Amygdala (tissue), 56 donors: ENCODE results near the gene NME9.

Experiments
- DNase-seq, 56 donors: peaks; one replicate each; lab custom pipeline; 2025; lab: John Stamatoyannopoulos, UW

The NME9 gene

GRCh38 chr3:138338244-138338643 lies 8.6 kb upstream of the NME9 start:
- DNase-seq = no peak

- DNase-seq = no peak
These were observed 6.9 kb upstream of the NME9 start for GRCh38 chr3:138336454-138336999.

- DNase-seq = no peak
These were observed 5.0 kb upstream of the NME9 start for GRCh38 chr3:138334608-138335007.

- DNase-seq = no peak
These were observed 2.9 kb upstream of the NME9 start for GRCh38 chr3:138332472-138333073.

- DNase-seq = no peak
These were observed 1.7 kb upstream of the NME9 start for GRCh38 chr3:138331143-138331894.

GRCh38 chr3:138329984-138330293 lies 288 bp upstream of the NME9 start:
- DNase-seq = no peak

GRCh38 chr3:138328341-138328740 lies 1.3 kb downstream of the NME9 start:
- no peak for DNase-seq

GRCh38 chr3:138327831-138328230 lies 1.8 kb downstream of the NME9 start:
- no peak for DNase-seq

GRCh38 chr3:138326866-138327595 lies 2.6 kb downstream of the NME9 start:
- no peak for DNase-seq

GRCh38 chr3:138325990-138326389 lies 3.7 kb downstream of the NME9 start:
- no peak for DNase-seq

- no peak for DNase-seq
These were observed 5.7 kb downstream of the NME9 start for GRCh38 chr3:138323971-138324370.

GRCh38 chr3:138317687-138318086 lies 12.0 kb downstream of the NME9 start:
- DNase-seq = no peak

- DNase-seq = no peak
These were observed 14.9 kb downstream of the NME9 start for GRCh38 chr3:138314751-138315150.

GRCh38 chr3:138310494-138310893 lies 19.2 kb downstream of the NME9 start:
- no peak for DNase-seq

GRCh38 chr3:138308783-138309182 lies 20.9 kb downstream of the NME9 start:
- no peak for DNase-seq

GRCh38 chr3:138307899-138308298 lies 21.8 kb downstream of the NME9 start:
- DNase-seq = no peak

- DNase-seq = peak in 13 of 56 donors; percentile 6 to 51 (median 22)
These were observed 26.2 kb downstream of the NME9 start for GRCh38 chr3:138303474-138303873.

GRCh38 chr3:138300647-138301046 lies 29.0 kb downstream of the NME9 start:
- peak in 9 of 56 donors; percentile 6 to 34 (median 15) for DNase-seq

- no peak for DNase-seq
These were observed 31.8 kb downstream of the NME9 start for GRCh38 chr3:138297876-138298275.

GRCh38 chr3:138297059-138297607 lies 32.5 kb downstream of the NME9 start:
- DNase-seq = no peak

- DNase-seq = no peak
These were observed 33.0 kb downstream of the NME9 start for GRCh38 chr3:138296639-138297038.
